HCT116 (cell line): Measurements from ENCODE around the gene ECSCR.

ENCODE experiments used
- CTCF ChIP-seq, 3 experiments: fragments of 200-600 bp in 1 of 3; sonication (generic) in 1 of 3; IDR thresholded peaks in 2 of 3; conservative IDR thresholded peaks in 1 of 3; 2 replicates each; pipeline ENCODE4 v1.5.1; 2012 to 2017; ENCODE audit warnings: low read depth in 2 of 3, low read length in 2 of 3, antibody characterized with exemption in 1 of 3, borderline replicate concordance in 1 of 3, control low read depth in 1 of 3, mild to moderate bottlenecking in 1 of 3, mixed read lengths in 1 of 3, mixed run types in 1 of 3, moderate library complexity in 1 of 3; ENCODE audit not compliant: insufficient read depth in 1 of 3
- SIN3A ChIP-seq: IDR thresholded peaks from 2 replicates; pipeline ENCODE4 v1.6.1; 2012; ENCODE audit warnings: low read depth
- ZNF274 ChIP-seq: fragments of 200-500 bp; sonication (Bioruptor generic); IDR thresholded peaks from 2 replicates; pipeline ENCODE4 v1.6.1; 2014; ENCODE audit warnings: mild to moderate bottlenecking, low read depth, low read length, inconsistent platforms
- TF ChIP-seq, protein P1 (sequence below): IDR thresholded peaks from 2 replicates; pipeline ENCODE4 v1.6.1; 2012; ENCODE audit warnings: low read depth
- TF ChIP-seq, protein P2 (sequence below): IDR thresholded peaks from 2 replicates; pipeline ENCODE4 v1.6.1; 2012

GRCh38 chr5:139492700-139493192 lies 30.2 kb upstream of the ECSCR start:
- TF ChIP-seq CTCF (IDR thresholded peaks at IDR 0.05 in 2 of 3, conservative IDR thresholded peaks at IDR 0.05 in 1 of 3; ENCODE audit: borderline replicate concordance in 1 of 3, insufficient read depth in 1 of 3, low read depth in 2 of 3, low read length in 2 of 3) (0 out of 6 replicates have a peak, but pooled peaks of 1 of the 3 experiments have one; percentile 3), SIN3A (no peak), ZNF274 (no peak)
- TF ChIP-seq, protein P1, sequence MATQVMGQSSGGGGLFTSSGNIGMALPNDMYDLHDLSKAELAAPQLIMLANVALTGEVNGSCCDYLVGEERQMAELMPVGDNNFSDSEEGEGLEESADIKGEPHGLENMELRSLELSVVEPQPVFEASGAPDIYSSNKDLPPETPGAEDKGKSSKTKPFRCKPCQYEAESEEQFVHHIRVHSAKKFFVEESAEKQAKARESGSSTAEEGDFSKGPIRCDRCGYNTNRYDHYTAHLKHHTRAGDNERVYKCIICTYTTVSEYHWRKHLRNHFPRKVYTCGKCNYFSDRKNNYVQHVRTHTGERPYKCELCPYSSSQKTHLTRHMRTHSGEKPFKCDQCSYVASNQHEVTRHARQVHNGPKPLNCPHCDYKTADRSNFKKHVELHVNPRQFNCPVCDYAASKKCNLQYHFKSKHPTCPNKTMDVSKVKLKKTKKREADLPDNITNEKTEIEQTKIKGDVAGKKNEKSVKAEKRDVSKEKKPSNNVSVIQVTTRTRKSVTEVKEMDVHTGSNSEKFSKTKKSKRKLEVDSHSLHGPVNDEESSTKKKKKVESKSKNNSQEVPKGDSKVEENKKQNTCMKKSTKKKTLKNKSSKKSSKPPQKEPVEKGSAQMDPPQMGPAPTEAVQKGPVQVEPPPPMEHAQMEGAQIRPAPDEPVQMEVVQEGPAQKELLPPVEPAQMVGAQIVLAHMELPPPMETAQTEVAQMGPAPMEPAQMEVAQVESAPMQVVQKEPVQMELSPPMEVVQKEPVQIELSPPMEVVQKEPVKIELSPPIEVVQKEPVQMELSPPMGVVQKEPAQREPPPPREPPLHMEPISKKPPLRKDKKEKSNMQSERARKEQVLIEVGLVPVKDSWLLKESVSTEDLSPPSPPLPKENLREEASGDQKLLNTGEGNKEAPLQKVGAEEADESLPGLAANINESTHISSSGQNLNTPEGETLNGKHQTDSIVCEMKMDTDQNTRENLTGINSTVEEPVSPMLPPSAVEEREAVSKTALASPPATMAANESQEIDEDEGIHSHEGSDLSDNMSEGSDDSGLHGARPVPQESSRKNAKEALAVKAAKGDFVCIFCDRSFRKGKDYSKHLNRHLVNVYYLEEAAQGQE = no peak
- TF ChIP-seq, protein P2, sequence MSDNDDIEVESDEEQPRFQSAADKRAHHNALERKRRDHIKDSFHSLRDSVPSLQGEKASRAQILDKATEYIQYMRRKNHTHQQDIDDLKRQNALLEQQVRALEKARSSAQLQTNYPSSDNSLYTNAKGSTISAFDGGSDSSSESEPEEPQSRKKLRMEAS = no peak
